ENCODE data around the gene TSPAN15.
A peak's percentile ranks its signal among the peaks of the same experiment; 100 is the strongest.

Gene TSPAN15

GRCh38 chr10:69451209-69451783 lies at the start of gene TSPAN15:
TSS of gene TSPAN15 (plus strand) at chr10:69451465. CDS start at chr10:69451595, 130 bp downstream.
- DNase-seq: peak; percentile 75

- DNase-seq: no peak
These were observed 48.9 kb upstream of the TSPAN15 start for GRCh38 chr10:69402386-69402785.

- no peak for DNase-seq
These were observed 48.2 kb upstream of the TSPAN15 start for GRCh38 chr10:69403066-69403465.

GRCh38 chr10:69403519-69403918 lies 47.7 kb upstream of the TSPAN15 start:
- no peak for DNase-seq

- DNase-seq: no peak
These were observed 46.5 kb upstream of the TSPAN15 start for GRCh38 chr10:69404786-69405185.

GRCh38 chr10:69405221-69405620 lies 46.0 kb upstream of the TSPAN15 start:
- DNase-seq: no peak

GRCh38 chr10:69406302-69406811 lies 44.9 kb upstream of the TSPAN15 start:
- DNase-seq: no peak

GRCh38 chr10:69406816-69407580 lies 44.3 kb upstream of the TSPAN15 start:
- no peak for DNase-seq

GRCh38 chr10:69407621-69408301 lies 43.5 kb upstream of the TSPAN15 start:
- no peak for DNase-seq

GRCh38 chr10:69408318-69409175 lies 42.7 kb upstream of the TSPAN15 start:
- peak; percentile 80 for DNase-seq

- DNase-seq: no peak
These were observed 42.1 kb upstream of the TSPAN15 start for GRCh38 chr10:69409176-69409495.

- DNase-seq: no peak
These were observed 41.3 kb upstream of the TSPAN15 start for GRCh38 chr10:69409968-69410367.

- no peak for DNase-seq
These were observed 40.8 kb upstream of the TSPAN15 start for GRCh38 chr10:69410487-69410886.

GRCh38 chr10:69411476-69411875 lies 39.8 kb upstream of the TSPAN15 start:
- DNase-seq: no peak

GRCh38 chr10:69412232-69412790 lies 39.0 kb upstream of the TSPAN15 start:
- DNase-seq: no peak

GRCh38 chr10:69413221-69413865 lies 37.9 kb upstream of the TSPAN15 start:
- DNase-seq: no peak

- no peak for DNase-seq
These were observed 36.9 kb upstream of the TSPAN15 start for GRCh38 chr10:69414036-69415018.

- DNase-seq: no peak
These were observed 36.2 kb upstream of the TSPAN15 start for GRCh38 chr10:69415049-69415448.

- no peak for DNase-seq
These were observed 35.3 kb upstream of the TSPAN15 start for GRCh38 chr10:69415951-69416350.

- no peak for DNase-seq
These were observed 34.6 kb upstream of the TSPAN15 start, which contains the start of gene TACR2 for GRCh38 chr10:69416695-69417094. TSS of gene TACR2 (minus strand) at chr10:69416918. CDS start at chr10:69416323, 595 bp downstream.

- DNase-seq: no peak
These were observed 33.7 kb upstream of the TSPAN15 start for GRCh38 chr10:69417542-69417941.
